HT1080 (cell line): ENCODE data around the gene OR2M2. TPM values are rescaled to one million over a fixed set of nuclear protein-coding genes. Genes with fewer than 3 reads are reported as not detected.
A peak's percentile ranks its signal among the peaks of the same experiment; 100 is the strongest.

ENCODE experiments used
- DNase-seq: peaks from one replicate; pipeline ENCODE4 v3.0.0-alpha.2; 2015; ENCODE audit warnings: low read depth
- polyA plus RNA-seq, 2 experiments: library from polyadenylated mRNA; depleted of rRNA; stranded (reverse); fragments of >200 nt; gene quantifications; 2 replicates each; pipeline ENCODE4 v1.2.3, GENCODE V29; 2015
- total RNA-seq: library from RNA; depleted of rRNA; stranded (reverse); fragments of >200 nt; shearing (Covaris generic); gene quantifications from 2 replicates; pipeline ENCODE4 v1.2.3, GENCODE V29; 2014; rRNA removed

OR2M2 gene
- not detected in 2 replicates for total RNA-seq
- polyA plus RNA-seq (2015; cell fraction: cytosol; rRNA removed) = 0.08 TPM in 1 of 2 replicates, not detected in the other
- not detected in 2 replicates for polyA plus RNA-seq (2015; cell fraction: nucleus; rRNA removed)

GRCh38 chr1:248174521-248174920 is at the start of gene OR2M2:
OR2M2 (plus strand) TSS chr1:248174821; CDS start chr1:248179986, 5,165 bp downstream.
- no peak for DNase-seq

- no peak for DNase-seq
These were observed 47.0 kb upstream of the OR2M2 start for GRCh38 chr1:248127653-248128052.

- no peak for DNase-seq
These were observed 37.8 kb upstream of the OR2M2 start for GRCh38 chr1:248136811-248137210.

GRCh38 chr1:248140846-248141245 is 33.8 kb upstream of the OR2M2 start:
- peak; percentile 55 for DNase-seq

GRCh38 chr1:248143311-248143710 is 31.3 kb upstream of the OR2M2 start:
- no peak for DNase-seq

GRCh38 chr1:248144513-248145198 is 30.0 kb upstream of the OR2M2 start, which contains the start of gene OR2M5:
OR2M5 (plus strand) TSS chr1:248145148; CDS start chr1:248145148, 0 bp downstream.
- DNase-seq = no peak

GRCh38 chr1:248152056-248152827 is 22.4 kb upstream of the OR2M2 start:
- no peak for DNase-seq

- no peak for DNase-seq
These were observed 18.7 kb upstream of the OR2M2 start for GRCh38 chr1:248155927-248156326.

GRCh38 chr1:248158758-248159157 is 15.9 kb upstream of the OR2M2 start:
- no peak for DNase-seq

GRCh38 chr1:248164031-248164430 is 10.6 kb upstream of the OR2M2 start:
- no peak for DNase-seq

- DNase-seq = peak; percentile 11
These were observed 9.4 kb upstream of the OR2M2 start for GRCh38 chr1:248165186-248165585.

- DNase-seq = no peak
These were observed 9.4 kb downstream of the OR2M2 start for GRCh38 chr1:248183996-248184395.

- DNase-seq = no peak
These were observed 12.7 kb downstream of the OR2M2 start for GRCh38 chr1:248187363-248187762.

- peak; percentile 15 for DNase-seq
These were observed 14.4 kb downstream of the OR2M2 start for GRCh38 chr1:248189026-248189425.

GRCh38 chr1:248194117-248194516 is 19.5 kb downstream of the OR2M2 start:
- DNase-seq = no peak

GRCh38 chr1:248196965-248197364 is 22.3 kb downstream of the OR2M2 start, which contains the start of gene OR2M3:
OR2M3 (plus strand) TSS chr1:248197265; CDS start chr1:248203068, 5,803 bp downstream.
- no peak for DNase-seq

- no peak for DNase-seq
These were observed 41.3 kb downstream of the OR2M2 start for GRCh38 chr1:248215880-248216279.

GRCh38 chr1:248225537-248225936 is 50.9 kb downstream of the OR2M2 start:
- DNase-seq = no peak

- DNase-seq = no peak
These were observed 54.8 kb downstream of the OR2M2 start for GRCh38 chr1:248229360-248229908.
